GM12878 (cell line): ENCODE data around the gene CAB39. TPM values are rescaled to one million over a fixed set of nuclear protein-coding genes. Genes with fewer than 3 reads are reported as not detected.

Experiments
- ATAC-seq: fragments of 200-7000 bp; cut with Tn5 transposase; 3 replicates; pipeline ENCODE4 v1.9.1; 2020; ENCODE audit warnings: mild to moderate bottlenecking, moderate library complexity
- BruUV-seq: library from RNA; stranded (reverse); fragments of 400-500 nt; replicated peaks from 2 replicates; lab custom pipeline; 2021; lab: Mats Ljungman, UMichigan
- CTCF ChIA-PET: fragments of 300-600 bp; sonication (Branson Sonifier 250); formaldehyde crosslinking; extraction: SDS; loops from one replicate; lab custom pipeline; 2021; ENCODE audit warnings: inconsistent platforms; lab: Yijun Ruan, JAX
- POLR2A ChIA-PET: fragments of 350-600 bp; formaldehyde crosslinking; extraction: SDS; loops from one replicate; lab custom pipeline; 2021; ENCODE audit warnings: inconsistent platforms; lab: Charles Lee
- RAD21 ChIA-PET: fragments of 300-600 bp; sonication (Branson Sonifier 250); formaldehyde crosslinking; loops from one replicate; lab custom pipeline; 2023; ENCODE audit warnings: antibody characterized with exemption; ENCODE audit not compliant: unreplicated experiment; lab: Charles Lee
- SMC1A ChIA-PET: fragments of 300-600 bp; sonication (Branson Sonifier 250); formaldehyde crosslinking; loops from one replicate; lab custom pipeline; 2023; ENCODE audit not compliant: unreplicated experiment, uncharacterized antibody; lab: Charles Lee
- DNase-seq: peaks from one replicate; pipeline ENCODE4 v3.0.0-alpha.2; 2011; ENCODE audit warnings: low read depth, low spot score
- FAIRE-seq: peaks from 3 replicates; lab custom pipeline; 2011; peaks lifted over from hg19 to GRCh38; lab: Jason Lieb, UNC
- H2AFZ ChIP-seq: 2 replicates; pipeline ENCODE4 v1.6.0; 2011; ENCODE audit warnings: low read depth, low read length, control low read depth; ENCODE audit not compliant: control insufficient read depth
- H3K27ac ChIP-seq: 2 replicates; pipeline ENCODE4 v1.5.1; 2011; ENCODE audit warnings: control low read depth; ENCODE audit not compliant: control insufficient read depth, insufficient read depth
- H3K27me3 ChIP-seq, 2 experiments: replicated peaks in 1 of 2; 2 replicates each; pipeline versions ENCODE4 v1.6.0 to v1.6.1; 2011; ENCODE audit warnings: low read length in 1 of 2; ENCODE audit not compliant: control insufficient read depth in 2 of 2, insufficient read depth in 2 of 2
- H3K36me3 ChIP-seq, 2 experiments: 2 replicates each; pipeline ENCODE4 v1.5.1; 2011; ENCODE audit warnings: low read length in 1 of 2; ENCODE audit not compliant: control insufficient read depth in 2 of 2, insufficient read depth in 2 of 2
- H3K4me1 ChIP-seq: 2 replicates; pipeline ENCODE4 v1.6.1; 2011; ENCODE audit warnings: mild to moderate bottlenecking, low read length, moderate library complexity, mixed read lengths; ENCODE audit not compliant: control insufficient read depth, insufficient read depth
- H3K4me2 ChIP-seq: 2 replicates; pipeline ENCODE4 v1.6.0; 2011; ENCODE audit warnings: control low read depth; ENCODE audit not compliant: control insufficient read depth, insufficient read depth
- H3K4me3 ChIP-seq: fragments of 200-600 bp; sonication (generic); 2 replicates; pipeline ENCODE4 v1.5.1; 2016
- H3K79me2 ChIP-seq: 2 replicates; pipeline ENCODE4 v1.6.0; 2011; ENCODE audit warnings: low read length; ENCODE audit not compliant: control insufficient read depth, insufficient read depth
- H3K9ac ChIP-seq: 2 replicates; pipeline ENCODE4 v1.8.0; 2011; ENCODE audit warnings: low read length, control low read depth, mixed read lengths; ENCODE audit not compliant: control insufficient read depth, insufficient read depth
- H3K9me3 ChIP-seq: replicated peaks from 3 replicates; pipeline ENCODE4 v1.5.1; 2011; ENCODE audit warnings: mild to moderate bottlenecking, low read length; ENCODE audit not compliant: control insufficient read depth, insufficient read depth
- H4K20me1 ChIP-seq: 2 replicates; pipeline ENCODE4 v1.6.0; 2011; ENCODE audit not compliant: control insufficient read depth, insufficient read depth
- ASH2L ChIP-seq: fragments of 300-600, 200-600 bp; sonication (generic); IDR thresholded peaks from 2 replicates; pipeline ENCODE4 v1.6.1; 2017; ENCODE audit warnings: low read depth, mild to moderate bottlenecking, borderline replicate concordance
- CTCF ChIP-seq, 3 experiments: IDR thresholded peaks in 2 of 3; conservative IDR thresholded peaks in 1 of 3; 2 replicates each; pipeline ENCODE4 v1.5.1; 2011; ENCODE audit warnings: low read depth in 3 of 3, low read length in 3 of 3, mild to moderate bottlenecking in 3 of 3, control low read depth in 2 of 3, moderate library complexity in 2 of 3, inconsistent platforms in 1 of 3, mixed read lengths in 1 of 3; ENCODE audit not compliant: control insufficient read depth in 2 of 3, insufficient read depth in 1 of 3; ENCODE audit errors: extremely low read depth in 1 of 3
- GATAD2B ChIP-seq: fragments of 450-650 bp; conservative IDR thresholded peaks from 2 replicates; pipeline ENCODE4 v1.6.1; 2017; ENCODE audit warnings: low read depth, mild to moderate bottlenecking, moderate library complexity
- HDAC2 ChIP-seq: fragments of 200-600 bp; sonication (generic); IDR thresholded peaks from 2 replicates; pipeline ENCODE4 v1.6.1; 2017
- IKZF2 ChIP-seq, 2 experiments: fragments of 450-650 bp; IDR thresholded peaks; 2 replicates each; pipeline ENCODE4 v1.6.1; 2017; ENCODE audit warnings: mild to moderate bottlenecking in 2 of 2, moderate library complexity in 2 of 2
- POU2F2 ChIP-seq: IDR thresholded peaks from 3 replicates; pipeline ENCODE4 v1.6.1; 2011; ENCODE audit warnings: low read depth, mild to moderate bottlenecking, low read length, borderline replicate concordance
- RCOR1 ChIP-seq: conservative IDR thresholded peaks from 2 replicates; pipeline ENCODE4 v1.6.1; 2012; ENCODE audit warnings: low read depth, low read length, improper control_type of control experiment
- SIX5 ChIP-seq: IDR thresholded peaks from 2 replicates; pipeline ENCODE4 v1.6.1; 2011; ENCODE audit warnings: mild to moderate bottlenecking, low read depth, low read length, moderate library complexity; ENCODE audit not compliant: severe bottlenecking
- SMARCA5 ChIP-seq: fragments of 450-650 bp; IDR thresholded peaks from 2 replicates; pipeline ENCODE4 v1.6.1; 2017; ENCODE audit warnings: mild to moderate bottlenecking
- USF2 ChIP-seq: IDR thresholded peaks from 2 replicates; pipeline ENCODE4 v1.6.1; 2011; ENCODE audit warnings: low read depth, low read length, improper control_type of control experiment, borderline replicate concordance
- ZBED1 ChIP-seq: IDR thresholded peaks from 2 replicates; pipeline ENCODE4 v1.6.1; 2016; ENCODE audit warnings: borderline replicate concordance
- in situ Hi-C: fragments of 300-500 bp; cut with MboI; formaldehyde crosslinking; loops from 9 replicates; pipeline ENCODE4 v1.14.3; 2018; ENCODE audit warnings: mixed read lengths
- intact Hi-C: fragments of 100-400 bp; cut with micrococcal nuclease; formaldehyde crosslinking; loops from one replicate; pipeline ENCODE4 v1.14.2; 2022; ENCODE audit not compliant: unreplicated experiment
- polyA plus RNA-seq, 11 experiments: library from polyadenylated mRNA; depleted of rRNA in 4 of 11; unstranded in 6 of 11; stranded (reverse) in 5 of 11; fragments of >200 nt; fragmentation: Nextera tagmentation in 4 of 11; fragmentation: Illumina TruSeq in 1 of 11; extraction: Ambion mirVana in 4 of 11; extraction: Trizol in 1 of 11; gene quantifications; 1 replicate in 1 of 11; 2 replicates in 10 of 11; pipeline versions ENCODE4 v1.2.1 to v1.2.3, GENCODE V29; 2011 to 2016; ENCODE audit warnings: inconsistent platforms in 2 of 11, missing spikeins in 2 of 11, low read depth in 1 of 11
- total RNA-seq, 4 experiments: library from RNA; depleted of rRNA in 3 of 4; stranded (reverse); fragments of >200 nt in 3 of 4; fragmentation: Illumina TruSeq in 1 of 4; extraction: Trizol in 1 of 4; gene quantifications; 2 replicates each; pipeline versions ENCODE4 v1.2.1 to v1.2.3, GENCODE V29; 2013 to 2021

Gene CAB39
- total and polyA plus RNA-seq, 10 of the 15 experiments (the other 5 are each of a cell fraction or from before 2014, with no cell fraction given): 13.3 to 129 (median 62.9) TPM

GRCh38 chr2:230695551-230695950 lies 17.1 kb upstream of the CAB39 start (continued):
- TF ChIP-seq USF2 (no peak), SMARCA5 (no peak), RCOR1 (no peak), CTCF (IDR thresholded peaks at IDR 0.05 in 2 of 3, conservative IDR thresholded peaks at IDR 0.05 in 1 of 3; ENCODE audit: control insufficient read depth in 2 of 3, extremely low read depth in 1 of 3, insufficient read depth in 1 of 3, low read depth in 3 of 3, low read length in 3 of 3) (no peak), SIX5 (no peak), ASH2L (no peak)

- no peak for FAIRE-seq
- BruUV-seq: no TSS peak
- Histone ChIP-seq H3K9me3 (no peaks in the 10 kb centered on the region), H3K4me2 (no peak overlapping the region), H3K27me3 (no peaks in the 10 kb centered on the region), H3K4me3 (no peak overlapping the region), H4K20me1 (no peaks in the 10 kb centered on the region), H2AFZ (no peak overlapping the region), H3K79me2 (no peaks in the 10 kb centered on the region), H3K4me1 (peaks cover 3% of the 10 kb centered on the region; the same call in 1 of the 2 replicates), H3K27ac (no peak overlapping the region), H3K36me3 (no peaks in the 10 kb centered on the region), H3K9ac (no peak overlapping the region)
- in situ Hi-C loops (no loop called here), intact Hi-C loops (no loop called here)
- ChIA-PET CTCF (interaction anchor here (0.8 to 1.4 kb wide), 2 partner anchors 25 to 65 kb away, joined by 3 read pairs; no protein-coding TSS in a partner anchor), RAD21 (interaction anchor here (1.2 kb wide), 1 partner anchor 15 kb away, joined by 4 read pairs; the partner anchor contains the start of gene CAB39), SMC1A (interaction anchor here (0.8 to 2.3 kb wide), 4 partner anchors 9 to 25 kb away, joined by 3 to 6 read pairs (median 4); no protein-coding TSS in a partner anchor), POLR2A (interaction anchor here (0.5 kb wide), 1 partner anchor 14 kb away, joined by 3 read pairs; no protein-coding TSS in a partner anchor)
- TF ChIP-seq POU2F2 (no peak), IKZF2 (IDR thresholded peaks at IDR 0.05) (no peak), ZBED1 (no peak), GATAD2B (no peak), HDAC2 (no peak)
- ATAC-seq: no peak
- DNase-seq: no peak
Measured at GRCh38 chr2:230696670-230697069, 16.0 kb upstream of the CAB39 start.
